ENCODE results near the gene TIMM22.
"Not testable (repeated sequence)": the region's sequence is repeated elsewhere in the genome, so short reads cannot be mapped to it uniquely, and the experiment has no call there.

GRCh38 chr17:971861-972260 is 25.1 kb upstream of the TIMM22 start:
- TF ChIP-seq YY1 (IDR thresholded peaks at IDR 0.05; ENCODE audit: extremely low read depth, insufficient replicate concordance, low read depth, low read length); ELF1 (IDR thresholded peaks at IDR 0.05; ENCODE audit: borderline replicate concordance, low read depth): not testable (repeated sequence)

Measured in HCT116 (cell line).